Pancreas (tissue), 10 donors: ENCODE results near the gene SLC25A1. TPM values are rescaled to one million over a fixed set of nuclear protein-coding genes. Genes with fewer than 3 reads are reported as not detected.

Source experiments
- ATAC-seq, 4 donors: fragments of 200-7000 bp; cut with Tn5 transposase; one replicate each; pipeline versions ENCODE4 v1.8.0 to v1.9.1; 2020; ENCODE audit warnings: mild to moderate bottlenecking in 4 of 4, moderate library complexity in 4 of 4
- DNase-seq, 6 donors: peaks; one replicate each; pipeline ENCODE4 v3.0.0-alpha.2; 2020
- FAIRE-seq: peaks from 2 replicates; lab custom pipeline; 2012; peaks lifted over from hg19 to GRCh38; lab: Jason Lieb, UNC
- H3K27ac ChIP-seq, 4 donors: fragments of 200-600 bp; sonication (generic); 1 replicate in 3 of 4; 2 replicates in 1 of 4; pipeline versions ENCODE4 v1.5.0 to v1.8.0; 2020
- H3K27me3 ChIP-seq, 4 donors: fragments of 200-600 bp; one replicate each; pipeline ENCODE4 v1.8.0; 2021
- H3K36me3 ChIP-seq, 3 donors: fragments of 200-600 bp; sonication (generic) in 1 of 3; one replicate each; pipeline versions ENCODE4 v1.5.0 to v1.8.0; 2020 to 2021
- H3K4me1 ChIP-seq, 3 donors: fragments of 200-600 bp; one replicate each; pipeline ENCODE4 v1.8.0; 2021
- H3K4me3 ChIP-seq, 4 donors: fragments of 200-600 bp; sonication (generic) in 2 of 4; one replicate each; pipeline versions ENCODE4 v1.5.0 to v1.8.0; 2020 to 2021
- H3K9me3 ChIP-seq, 4 donors: fragments of 200-600 bp; one replicate each; pipeline ENCODE4 v1.8.0; 2021
- WGBS, 2 donors: extraction: QIAGEN DNeasy Blood & Tissue Kit; methylation state at CpG; one replicate each; pipeline ENCODE4 v1.1.7; 2013; 5-methylcytosine and 5-hydroxymethylcytosine counted together
- intact Hi-C, 3 donors: fragments of 100-400 bp; cut with DNase I; formaldehyde crosslinking; loops; one replicate each; pipeline versions ENCODE4 v1.11.1 to v1.14.2; 2022
- polyA plus RNA-seq, 2 donors: library from polyadenylated mRNA; stranded (reverse); fragments of 200-250 nt; gene quantifications; one replicate each; pipeline ENCODE4 v1.2.3, GENCODE V29; 2013
- total RNA-seq, 6 donors: library from RNA; stranded (reverse); fragmentation: NEBNext Ultra II Directional in 4 of 6; extraction: Animal tissue kit (Norgen Biotek cat#: 25700) in 4 of 6; gene quantifications; one replicate each; pipeline versions ENCODE4 v1.2.1 to v1.2.4, GENCODE V29; 2021 to 2023
- TF ChIP-seq, protein P1 (sequence below), 4 donors: fragments of 200-600 bp; sonication (generic) in 3 of 4; IDR thresholded peaks; one replicate each; pipeline versions ENCODE4 v1.5.0 to v1.8.0; 2021; ENCODE audit warnings: antibody characterized with exemption in 4 of 4
- donor health status: healthy with polysubstance abuse.
- donor health status: DM: no; HTN: no; CAD: no; lungs with moderate emphysema.
- donor health status: DM: no; HTN: no; CAD: no.
- donor health status: control.
- donor health status: control.
- donor health status: Bipolar disorder and iron deficiency.
- donor health status: DM: yes; HTN: yes; CAD: no.
- donor health status: DM: no; HTN: no; CAD: no.
- donor health status: DM: no; HTN: no; CAD: no.
- donor health status: DM: yes; HTN: yes; CAD: no.

The SLC25A1 gene
- total RNA-seq = 10 to 100 TPM; 35.0 to 42.7 (median 35.9) TPM
- polyA plus RNA-seq = 10 to 100 TPM; 29.3 to 43.9 TPM

DNA sequence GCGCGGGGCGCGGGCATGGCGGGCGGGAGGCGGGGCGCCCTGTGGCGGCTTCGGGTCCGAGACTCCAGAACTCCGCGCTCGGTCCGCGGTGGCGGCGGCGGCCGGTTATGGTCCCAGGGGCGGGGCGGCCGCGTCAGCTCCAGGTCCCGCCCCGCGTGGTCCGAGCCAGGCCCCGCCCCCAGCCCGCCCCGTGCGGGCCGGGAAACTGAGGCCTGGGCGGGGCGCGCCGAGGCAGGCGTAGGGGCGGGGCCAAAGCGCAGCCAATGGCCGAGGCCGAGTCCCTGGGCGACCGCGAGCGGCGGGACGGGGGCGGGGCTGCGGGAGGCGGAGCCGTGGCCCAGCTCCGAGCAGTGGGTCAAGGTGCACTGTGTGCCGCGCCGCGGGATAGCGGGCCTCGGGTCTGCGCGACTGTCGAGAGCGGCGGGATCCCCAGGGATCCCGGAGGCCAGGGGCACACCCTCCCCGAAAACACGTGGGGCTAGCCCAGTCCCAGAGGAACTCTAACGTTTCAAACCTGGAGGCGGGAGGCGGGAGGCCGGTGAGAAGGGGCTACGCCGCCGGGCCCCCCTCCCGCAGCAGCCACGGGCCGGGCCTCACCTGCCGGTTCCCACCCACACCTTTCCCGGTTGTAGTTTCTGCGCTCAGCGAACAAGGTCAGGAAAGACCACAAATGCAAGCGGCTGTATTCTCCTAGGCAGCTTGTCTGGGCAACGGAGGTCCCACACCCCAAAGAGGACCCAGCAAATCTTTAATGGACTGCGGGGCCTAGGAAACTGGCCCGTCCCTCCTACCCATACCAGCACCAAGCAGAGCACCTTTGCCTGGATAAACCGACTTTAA is at the start of gene SLC25A1:
TSS of gene SLC25A1 (minus strand) at position 80 of the 840 bp plus-strand sequence. CDS start at position 17, 63 bp downstream.
- 1% methylated on average over 42 to 86 of the region's 86 CpGs for WGBS, 2 donors
- ATAC-seq (peak; percentile 89 to 95 (median 90)), DNase-seq (peak; percentile 91 to 98 (median 96)), FAIRE-seq (no peak)
- peaks cover 5 to 13% (median 11%) of the 10 kb centered on the region in 3 donors for H3K4me1 ChIP-seq
- H3K27ac ChIP-seq = peak within 1 kb of the TSS; percentile 79 to 95 (median 83)
- no peaks in the 10 kb centered on the region for H3K27me3 ChIP-seq
- no peaks in the 10 kb centered on the region for H3K9me3 ChIP-seq
- TF ChIP-seq, protein P1, sequence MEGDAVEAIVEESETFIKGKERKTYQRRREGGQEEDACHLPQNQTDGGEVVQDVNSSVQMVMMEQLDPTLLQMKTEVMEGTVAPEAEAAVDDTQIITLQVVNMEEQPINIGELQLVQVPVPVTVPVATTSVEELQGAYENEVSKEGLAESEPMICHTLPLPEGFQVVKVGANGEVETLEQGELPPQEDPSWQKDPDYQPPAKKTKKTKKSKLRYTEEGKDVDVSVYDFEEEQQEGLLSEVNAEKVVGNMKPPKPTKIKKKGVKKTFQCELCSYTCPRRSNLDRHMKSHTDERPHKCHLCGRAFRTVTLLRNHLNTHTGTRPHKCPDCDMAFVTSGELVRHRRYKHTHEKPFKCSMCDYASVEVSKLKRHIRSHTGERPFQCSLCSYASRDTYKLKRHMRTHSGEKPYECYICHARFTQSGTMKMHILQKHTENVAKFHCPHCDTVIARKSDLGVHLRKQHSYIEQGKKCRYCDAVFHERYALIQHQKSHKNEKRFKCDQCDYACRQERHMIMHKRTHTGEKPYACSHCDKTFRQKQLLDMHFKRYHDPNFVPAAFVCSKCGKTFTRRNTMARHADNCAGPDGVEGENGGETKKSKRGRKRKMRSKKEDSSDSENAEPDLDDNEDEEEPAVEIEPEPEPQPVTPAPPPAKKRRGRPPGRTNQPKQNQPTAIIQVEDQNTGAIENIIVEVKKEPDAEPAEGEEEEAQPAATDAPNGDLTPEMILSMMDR (IDR thresholded peaks at IDR 0.05) = no peak
- peak within 1 kb of the TSS; percentile 79 to 92 (median 90) for H3K4me3 ChIP-seq
- no peaks in the 10 kb centered on the region for H3K36me3 ChIP-seq
- intact Hi-C loops = no loop called here

DNA sequence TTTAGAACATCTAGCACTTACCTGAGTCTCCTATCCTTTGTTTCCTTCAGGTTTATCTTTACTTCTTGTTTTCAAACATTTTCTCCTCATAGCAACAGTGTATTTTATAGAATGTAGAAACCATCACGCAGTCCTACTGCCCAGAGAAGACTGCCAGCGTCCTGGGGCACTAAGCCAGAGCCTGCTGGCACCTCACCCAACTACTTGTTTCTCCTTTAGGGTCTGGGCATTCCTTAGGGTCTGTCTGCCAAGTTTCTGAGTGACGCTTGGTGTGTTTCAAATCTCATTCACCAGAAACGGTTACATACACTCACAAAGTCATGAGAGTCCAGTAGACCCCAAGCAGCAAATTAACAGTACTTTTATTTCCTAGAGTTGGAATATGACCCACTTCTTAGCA is 49.6 kb upstream of the SLC25A1 start:
- H3K4me3 ChIP-seq = no peak overlapping the region
- H3K27me3 ChIP-seq = no peaks in the 10 kb centered on the region
- no peaks in the 10 kb centered on the region for H3K36me3 ChIP-seq
- intact Hi-C loops = loop anchor here in 1 of 3 donors (10.0 kb wide), 2 partner anchors 93 to 127 kb away; partner anchors contain the start of gene TSSK2
- DNase-seq = no peak
- 83 to 84% methylated on average over 4 of the region's 4 CpGs for WGBS, 2 donors
- H3K27ac ChIP-seq = no peak overlapping the region
- TF ChIP-seq, protein P1 (IDR thresholded peaks at IDR 0.05) = no peak
- FAIRE-seq = no peak
- no peak for ATAC-seq
- no peaks in the 10 kb centered on the region for H3K4me1 ChIP-seq
- H3K9me3 ChIP-seq = no peaks in the 10 kb centered on the region

GRCh38 chr22:19226428-19226827 is 47.9 kb upstream of the SLC25A1 start:
- no peak for DNase-seq
- Histone ChIP-seq H3K9me3 (no peaks in the 10 kb centered on the region), H3K4me3 (no peak overlapping the region), H3K36me3 (no peaks in the 10 kb centered on the region), H3K4me1 (no peaks in the 10 kb centered on the region), H3K27ac (no peak overlapping the region), H3K27me3 (no peaks in the 10 kb centered on the region)
- TF ChIP-seq, protein P1 (IDR thresholded peaks at IDR 0.05) = no peak
- intact Hi-C loops = loop anchor here in 1 of 3 donors (10.0 kb wide), 2 partner anchors 92 to 128 kb away; partner anchors contain the start of gene TSSK2
- no peak for FAIRE-seq
- no peak for ATAC-seq

DNA sequence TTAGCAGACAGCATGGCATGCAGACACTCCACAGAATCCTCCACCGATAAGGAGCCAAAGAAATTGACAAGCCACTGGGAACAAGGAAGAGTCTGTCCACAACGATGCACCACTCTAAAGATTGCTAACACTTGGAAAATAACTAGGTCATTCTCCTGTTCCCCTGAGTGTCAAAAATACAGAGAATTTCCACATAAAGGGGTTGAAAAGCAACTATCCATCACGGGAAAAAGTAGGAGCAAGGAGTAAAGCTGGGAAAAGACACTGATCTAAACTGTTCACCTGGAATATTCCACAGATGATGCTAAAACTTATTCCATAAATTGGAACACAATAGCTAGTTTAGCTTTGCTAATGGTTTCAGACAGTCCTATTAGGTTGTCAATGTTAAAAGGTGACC is 47.0 kb upstream of the SLC25A1 start:
- FAIRE-seq = no peak

More for the DNA sequence above, 47.0 kb upstream of the SLC25A1 start:
- H3K4me1 ChIP-seq = no peaks in the 10 kb centered on the region
- H3K27ac ChIP-seq = no peak overlapping the region
- 78 to 85% methylated on average over 3 of the region's 3 CpGs for WGBS, 2 donors
- H3K27me3 ChIP-seq = no peaks in the 10 kb centered on the region
- peaks cover 0 to 2% (median 0%) of the 10 kb centered on the region in 3 donors for H3K36me3 ChIP-seq
- no peak overlapping the region for H3K4me3 ChIP-seq
- no peak for ATAC-seq
- TF ChIP-seq, protein P1 (IDR thresholded peaks at IDR 0.05) = no peak
- no peaks in the 10 kb centered on the region for H3K9me3 ChIP-seq
- DNase-seq = no peak
- intact Hi-C loops = loop anchor here in 1 of 3 donors (10.0 kb wide), 2 partner anchors 91 to 129 kb away; partner anchors contain the start of gene TSSK2
